Measurements from ENCODE around the gene MET.

MET gene

DNA sequence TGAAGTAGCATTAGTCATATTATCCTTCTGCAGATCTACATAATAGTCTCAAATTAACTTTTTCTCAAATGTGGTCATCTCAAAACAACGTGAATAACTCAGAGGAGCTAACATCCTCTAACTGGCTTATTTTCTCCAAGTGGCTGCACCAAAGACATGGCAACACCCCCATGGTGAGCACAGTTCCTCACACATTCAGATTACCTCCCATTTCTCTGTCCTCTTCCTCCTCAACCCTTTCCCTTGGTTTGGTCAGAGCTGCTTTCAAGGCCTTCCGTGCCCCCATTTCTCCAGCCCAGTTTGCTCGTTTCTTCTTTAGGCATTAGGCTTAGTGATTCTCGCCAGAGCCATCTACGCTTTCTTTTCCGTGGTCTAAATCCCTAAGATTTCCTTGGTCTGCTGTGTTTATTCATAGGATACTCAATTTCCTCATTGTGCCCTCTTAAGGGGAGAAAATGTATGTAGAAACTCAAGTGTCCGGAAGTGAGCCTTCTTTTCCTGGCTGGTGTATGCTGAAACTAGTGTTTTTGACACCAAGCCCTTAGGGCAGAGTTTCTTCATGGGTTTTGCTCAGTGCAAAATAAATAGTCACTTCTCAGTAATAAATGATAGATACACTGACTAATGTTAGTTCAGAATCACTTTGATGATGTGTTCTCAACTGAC, 2.6 kb downstream of the MET start:
- no peak overlapping the region for H3K9ac ChIP-seq (ENCODE audit: low read length)
- TF ChIP-seq, protein P1, sequence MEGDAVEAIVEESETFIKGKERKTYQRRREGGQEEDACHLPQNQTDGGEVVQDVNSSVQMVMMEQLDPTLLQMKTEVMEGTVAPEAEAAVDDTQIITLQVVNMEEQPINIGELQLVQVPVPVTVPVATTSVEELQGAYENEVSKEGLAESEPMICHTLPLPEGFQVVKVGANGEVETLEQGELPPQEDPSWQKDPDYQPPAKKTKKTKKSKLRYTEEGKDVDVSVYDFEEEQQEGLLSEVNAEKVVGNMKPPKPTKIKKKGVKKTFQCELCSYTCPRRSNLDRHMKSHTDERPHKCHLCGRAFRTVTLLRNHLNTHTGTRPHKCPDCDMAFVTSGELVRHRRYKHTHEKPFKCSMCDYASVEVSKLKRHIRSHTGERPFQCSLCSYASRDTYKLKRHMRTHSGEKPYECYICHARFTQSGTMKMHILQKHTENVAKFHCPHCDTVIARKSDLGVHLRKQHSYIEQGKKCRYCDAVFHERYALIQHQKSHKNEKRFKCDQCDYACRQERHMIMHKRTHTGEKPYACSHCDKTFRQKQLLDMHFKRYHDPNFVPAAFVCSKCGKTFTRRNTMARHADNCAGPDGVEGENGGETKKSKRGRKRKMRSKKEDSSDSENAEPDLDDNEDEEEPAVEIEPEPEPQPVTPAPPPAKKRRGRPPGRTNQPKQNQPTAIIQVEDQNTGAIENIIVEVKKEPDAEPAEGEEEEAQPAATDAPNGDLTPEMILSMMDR (IDR thresholded peaks at IDR 0.05; ENCODE audit: insufficient read depth, low read length, poor library complexity, severe bottlenecking), result no peak
- TF ChIP-seq EZH2phosphoT487 (conservative IDR thresholded peaks at IDR 0.05; ENCODE audit: low read length), result no peak

GRCh38 chr7:116675812-116676355, 3.9 kb downstream of the MET start:
- Histone ChIP-seq H3K4me3 (ENCODE audit: insufficient read depth, low read length, poor library complexity, severe bottlenecking) (no peak overlapping the region), H3K9me2 (replicated peaks; ENCODE audit: insufficient read depth, low read length) (no peaks in the 10 kb centered on the region), H3K36me3 (ENCODE audit: low read length) (no peaks in the 10 kb centered on the region), H2AFZ (ENCODE audit: low read depth, low read length, severe bottlenecking) (no peak overlapping the region), H3K27ac (ENCODE audit: low read depth, low read length) (no peak overlapping the region), H3K4me2 (ENCODE audit: low read depth, low read length, poor library complexity, severe bottlenecking) (no peak overlapping the region), H3K9ac (ENCODE audit: low read length) (no peak overlapping the region), H3F3A (ENCODE audit: insufficient read depth) (no peaks in the 10 kb centered on the region), H3K9me3 (ENCODE audit: insufficient read depth, low read length) (no peaks in the 10 kb centered on the region), H4K20me1 (ENCODE audit: low read depth, low read length) (no peaks in the 10 kb centered on the region), H3K27me3 (ENCODE audit: low read length) (no peaks in the 10 kb centered on the region), H3K79me2 (ENCODE audit: insufficient read depth, low read length) (no peaks in the 10 kb centered on the region)
- TF ChIP-seq, protein P1 (IDR thresholded peaks at IDR 0.05; ENCODE audit: insufficient read depth, low read length, poor library complexity, severe bottlenecking), result no peak
- TF ChIP-seq EZH2phosphoT487 (conservative IDR thresholded peaks at IDR 0.05; ENCODE audit: low read length), result no peak

More for the DNA sequence above, 2.6 kb downstream of the MET start:
- Histone ChIP-seq H2AFZ (ENCODE audit: low read depth, low read length, severe bottlenecking) (no peak overlapping the region), H3K36me3 (ENCODE audit: low read length) (no peaks in the 10 kb centered on the region), H3K79me2 (ENCODE audit: insufficient read depth, low read length) (no peaks in the 10 kb centered on the region), H3K27ac (ENCODE audit: low read depth, low read length) (no peak overlapping the region), H3K27me3 (ENCODE audit: low read length) (no peaks in the 10 kb centered on the region), H3K4me3 (ENCODE audit: insufficient read depth, low read length, poor library complexity, severe bottlenecking) (no peak overlapping the region), H3K9me3 (ENCODE audit: insufficient read depth, low read length) (no peaks in the 10 kb centered on the region), H3K9me2 (replicated peaks; ENCODE audit: insufficient read depth, low read length) (no peaks in the 10 kb centered on the region), H4K20me1 (ENCODE audit: low read depth, low read length) (no peaks in the 10 kb centered on the region), H3F3A (ENCODE audit: insufficient read depth) (no peaks in the 10 kb centered on the region), H3K4me2 (ENCODE audit: low read depth, low read length, poor library complexity, severe bottlenecking) (no peak overlapping the region)

DNA sequence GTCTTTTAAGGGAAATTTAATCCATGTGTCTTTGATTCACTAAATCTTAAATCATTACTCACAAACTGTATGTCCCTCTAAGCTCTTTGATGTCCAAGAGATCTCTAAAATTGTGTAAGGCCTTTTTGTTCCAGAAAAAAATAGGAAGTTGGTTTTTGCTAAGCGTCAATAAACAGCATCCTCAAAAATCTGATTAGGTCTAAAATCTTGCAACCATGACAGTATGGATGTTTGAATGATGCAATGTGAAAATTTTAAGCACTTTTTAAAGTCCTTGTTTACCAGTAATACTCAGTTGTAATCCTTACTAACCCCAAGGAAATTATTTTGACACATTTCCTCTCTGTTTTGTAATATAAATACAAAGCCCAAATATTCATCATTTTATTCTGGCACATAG, 6.8 kb downstream of the MET start:
- H3K36me3 ChIP-seq (ENCODE audit: low read length), result no peaks in the 10 kb centered on the region
- no peaks in the 10 kb centered on the region for H3K9me3 ChIP-seq (ENCODE audit: insufficient read depth, low read length)
- TF ChIP-seq, protein P1 (IDR thresholded peaks at IDR 0.05; ENCODE audit: insufficient read depth, low read length, poor library complexity, severe bottlenecking), result no peak
- no peak for TF ChIP-seq EZH2phosphoT487 (conservative IDR thresholded peaks at IDR 0.05; ENCODE audit: low read length)
- no peaks in the 10 kb centered on the region for H4K20me1 ChIP-seq (ENCODE audit: low read depth, low read length)
- H3K4me2 ChIP-seq (ENCODE audit: low read depth, low read length, poor library complexity, severe bottlenecking), result no peak overlapping the region
- H3K27me3 ChIP-seq (ENCODE audit: low read length), result no peaks in the 10 kb centered on the region
- H3F3A ChIP-seq (ENCODE audit: insufficient read depth), result no peaks in the 10 kb centered on the region
- H2AFZ ChIP-seq (ENCODE audit: low read depth, low read length, severe bottlenecking), result no peak overlapping the region
- H3K9ac ChIP-seq (ENCODE audit: low read length), result no peak overlapping the region
- H3K9me2 ChIP-seq (replicated peaks; ENCODE audit: insufficient read depth, low read length), result no peaks in the 10 kb centered on the region
- H3K4me3 ChIP-seq (ENCODE audit: insufficient read depth, low read length, poor library complexity, severe bottlenecking), result no peak overlapping the region
- H3K27ac ChIP-seq (ENCODE audit: low read depth, low read length), result no peak overlapping the region
- no peaks in the 10 kb centered on the region for H3K79me2 ChIP-seq (ENCODE audit: insufficient read depth, low read length)

Measured in SU-DHL-6 (cell line).